ENCODE measurements around the gene FAM9C.

DNA sequence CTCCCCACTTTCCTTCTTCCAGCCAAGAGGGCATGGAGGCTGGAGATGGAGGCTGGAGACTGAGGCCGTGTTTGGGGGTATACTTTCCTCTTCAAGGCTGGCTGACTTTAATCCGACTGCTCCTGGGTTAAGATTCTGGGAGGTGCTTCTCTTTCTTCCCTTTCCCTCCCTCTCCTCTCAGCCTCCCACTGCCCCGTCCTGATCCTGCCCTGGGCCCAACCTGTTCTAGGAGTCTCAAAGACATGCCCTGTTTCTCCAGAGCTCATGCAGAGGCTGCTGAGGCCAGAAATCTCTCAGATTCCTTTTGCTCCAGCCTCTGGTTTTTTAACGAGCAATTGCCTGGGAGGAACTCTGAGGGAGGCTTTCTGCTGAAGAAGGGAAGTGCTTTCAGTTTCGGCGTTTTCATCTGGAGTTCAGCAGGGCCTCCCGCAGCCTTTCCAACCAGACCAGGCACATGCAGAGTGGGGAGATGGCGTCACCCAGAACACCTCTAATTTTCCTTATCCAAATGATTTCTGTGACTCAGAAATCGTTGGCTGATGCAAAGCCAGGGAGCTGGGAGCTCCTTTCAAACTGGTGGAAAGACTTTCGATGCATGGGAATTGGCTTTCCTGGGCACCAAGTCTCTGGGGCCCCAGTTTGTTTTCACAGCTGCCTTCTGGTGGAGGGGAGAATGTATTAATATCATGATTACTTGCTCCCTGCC is 34.5 kb upstream of the FAM9C start:
- TF ChIP-seq, protein P1, sequence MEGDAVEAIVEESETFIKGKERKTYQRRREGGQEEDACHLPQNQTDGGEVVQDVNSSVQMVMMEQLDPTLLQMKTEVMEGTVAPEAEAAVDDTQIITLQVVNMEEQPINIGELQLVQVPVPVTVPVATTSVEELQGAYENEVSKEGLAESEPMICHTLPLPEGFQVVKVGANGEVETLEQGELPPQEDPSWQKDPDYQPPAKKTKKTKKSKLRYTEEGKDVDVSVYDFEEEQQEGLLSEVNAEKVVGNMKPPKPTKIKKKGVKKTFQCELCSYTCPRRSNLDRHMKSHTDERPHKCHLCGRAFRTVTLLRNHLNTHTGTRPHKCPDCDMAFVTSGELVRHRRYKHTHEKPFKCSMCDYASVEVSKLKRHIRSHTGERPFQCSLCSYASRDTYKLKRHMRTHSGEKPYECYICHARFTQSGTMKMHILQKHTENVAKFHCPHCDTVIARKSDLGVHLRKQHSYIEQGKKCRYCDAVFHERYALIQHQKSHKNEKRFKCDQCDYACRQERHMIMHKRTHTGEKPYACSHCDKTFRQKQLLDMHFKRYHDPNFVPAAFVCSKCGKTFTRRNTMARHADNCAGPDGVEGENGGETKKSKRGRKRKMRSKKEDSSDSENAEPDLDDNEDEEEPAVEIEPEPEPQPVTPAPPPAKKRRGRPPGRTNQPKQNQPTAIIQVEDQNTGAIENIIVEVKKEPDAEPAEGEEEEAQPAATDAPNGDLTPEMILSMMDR (optimal IDR thresholded peaks at IDR 0.05 in 1 of 3, IDR thresholded peaks at IDR 0.05 in 1 of 3, conservative IDR thresholded peaks at IDR 0.05 in 1 of 3; ENCODE audit: extremely low read depth in 1 of 3, insufficient read depth in 2 of 3, low read length in 3 of 3), result no peak
- TF ChIP-seq EZH2 (IDR thresholded peaks at IDR 0.05; ENCODE audit: low read length), result no peak
